NCI-H510A (cell line): ENCODE measurements around the gene CCR3.

Experiments
- DNase-seq: peaks from one replicate; lab custom pipeline; 2025; lab: John Stamatoyannopoulos, UW

The CCR3 gene

DNA sequence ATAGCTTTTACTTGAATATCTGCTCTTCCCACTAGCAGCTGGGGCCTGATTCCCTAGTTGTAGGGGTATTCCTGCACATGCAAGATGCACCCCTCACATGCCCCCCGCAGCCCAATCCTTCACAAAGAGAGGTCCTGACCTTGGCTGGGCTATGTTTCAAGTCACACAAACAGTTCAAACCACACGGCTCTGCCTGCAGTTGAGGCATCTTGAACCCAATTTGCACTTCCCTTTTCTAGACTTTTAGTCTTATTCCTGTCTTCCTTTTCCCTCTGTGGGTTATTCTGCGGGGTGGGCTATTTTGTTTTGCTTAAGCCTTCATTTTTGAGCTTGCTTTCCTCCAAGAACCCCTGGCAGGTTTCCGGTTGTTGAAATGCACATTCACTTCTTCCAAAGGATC, 20.9 kb upstream of the CCR3 start:
- no peak for DNase-seq

DNA sequence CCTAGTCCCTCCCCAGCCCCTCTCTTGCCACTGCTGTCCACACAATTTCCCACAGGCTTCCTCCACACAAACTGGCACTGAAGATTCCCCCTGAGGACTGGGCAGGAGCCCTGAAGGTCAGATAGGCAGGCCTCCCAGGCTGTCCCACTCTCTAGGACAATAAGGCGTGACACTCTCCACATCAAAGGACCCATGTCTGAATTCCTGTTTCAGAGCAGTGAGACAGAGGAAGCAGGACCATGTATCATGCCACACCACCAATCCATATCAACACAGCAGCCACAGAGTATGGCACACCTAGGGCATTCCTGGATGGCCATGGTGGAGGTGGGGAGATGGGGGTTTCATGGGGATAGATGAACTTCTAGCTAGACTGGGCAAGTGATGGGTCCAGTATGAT, 20.3 kb upstream of the CCR3 start:
- DNase-seq, result no peak

DNA sequence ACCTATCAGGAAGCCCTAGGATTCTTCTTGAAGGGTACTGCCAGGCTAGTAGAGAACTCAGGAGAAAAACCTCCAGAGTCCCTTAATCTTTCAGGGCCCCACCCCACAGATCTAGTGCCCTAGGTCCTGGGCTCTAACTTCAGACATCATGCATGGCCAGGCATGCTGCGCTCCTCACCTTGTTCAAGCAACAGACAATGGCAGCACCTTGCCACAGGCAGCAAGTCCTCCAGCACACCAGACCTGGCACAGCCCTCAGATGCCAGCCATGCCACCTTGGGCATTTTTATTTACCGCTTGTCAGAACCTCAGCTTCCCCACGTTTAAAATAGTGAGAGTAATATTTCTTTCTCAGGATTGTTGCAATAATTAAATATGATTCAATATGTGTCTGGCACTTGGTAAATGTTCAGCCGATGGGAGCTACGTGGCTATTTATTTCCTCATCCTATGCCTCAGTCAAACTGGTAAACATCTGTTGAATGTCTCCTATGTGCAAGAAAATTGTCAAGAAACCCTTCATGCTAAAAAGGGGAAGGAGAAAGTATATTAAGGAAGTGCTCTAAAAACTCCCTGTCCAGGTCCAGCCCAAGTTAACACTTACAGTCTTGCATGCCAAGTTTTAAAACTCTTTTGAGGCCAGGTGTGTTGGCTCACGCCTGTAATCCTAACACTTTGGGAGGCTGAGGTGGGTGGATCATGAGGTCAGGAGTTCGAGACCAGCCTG, 19.7 kb upstream of the CCR3 start:
- DNase-seq, result no peak

DNA sequence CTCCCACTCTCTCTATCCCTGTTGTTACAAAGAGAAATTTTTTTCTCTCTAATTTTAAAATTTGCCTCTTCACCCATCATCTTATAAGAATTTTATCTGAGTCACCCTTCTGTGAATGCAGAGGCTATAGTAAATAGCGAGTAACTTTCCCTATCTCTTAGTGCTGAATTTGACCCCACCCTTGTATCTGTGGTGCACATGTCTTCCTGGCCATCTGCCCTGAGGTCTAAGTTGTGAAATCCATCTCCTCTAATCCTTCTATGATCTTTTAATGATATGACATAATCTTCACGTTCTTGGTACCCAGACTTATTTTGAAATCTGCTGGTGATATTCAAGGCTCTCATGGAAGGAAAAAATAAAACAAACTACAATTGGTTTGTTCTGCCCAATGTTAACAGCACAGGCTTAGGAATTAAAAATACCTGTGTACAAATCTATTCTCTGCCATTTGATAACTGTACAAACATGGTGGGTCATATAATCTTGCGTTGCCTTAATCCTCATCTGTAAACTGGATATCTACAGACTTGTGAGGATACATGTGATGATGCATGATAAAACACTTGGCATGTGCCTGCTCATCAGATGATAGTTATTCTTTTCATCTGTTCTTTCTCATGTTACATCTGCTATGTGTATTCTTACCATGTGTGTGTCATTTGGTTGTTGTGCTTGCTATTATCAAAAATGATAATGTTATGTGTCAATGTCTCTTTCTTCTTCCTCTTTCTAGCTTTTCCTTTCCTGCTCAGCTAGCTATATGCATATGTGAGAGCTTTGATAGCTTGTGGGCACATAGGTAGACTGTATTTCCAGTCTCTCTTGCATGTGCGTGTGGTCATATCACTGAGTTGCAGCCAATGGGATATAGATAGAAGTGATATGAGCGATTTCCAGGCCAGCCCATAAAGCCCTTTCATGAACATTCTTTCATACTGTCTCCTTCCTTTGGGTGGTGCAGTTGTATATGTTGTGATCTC, 13.7 kb upstream of the CCR3 start:
- DNase-seq, result no peak

DNA sequence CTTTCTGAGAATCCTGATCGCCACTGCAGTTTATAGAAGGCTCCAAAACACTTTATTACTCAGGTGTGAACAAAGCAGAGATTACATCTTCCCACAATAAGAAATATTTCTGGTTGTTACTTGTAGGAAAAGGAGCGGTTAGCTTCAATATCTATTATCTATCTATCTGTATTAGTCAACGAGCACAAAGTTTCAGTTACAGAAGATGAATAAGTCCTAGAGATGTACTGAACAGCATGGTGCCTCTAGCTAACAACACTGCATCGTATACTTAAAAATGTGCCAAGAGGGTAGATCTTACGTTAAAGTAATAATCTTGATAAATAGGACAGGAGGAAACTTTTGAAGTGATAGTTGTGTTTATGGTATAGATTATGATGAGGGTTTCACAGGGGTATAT, 10.9 kb upstream of the CCR3 start:
- DNase-seq, result no peak

DNA sequence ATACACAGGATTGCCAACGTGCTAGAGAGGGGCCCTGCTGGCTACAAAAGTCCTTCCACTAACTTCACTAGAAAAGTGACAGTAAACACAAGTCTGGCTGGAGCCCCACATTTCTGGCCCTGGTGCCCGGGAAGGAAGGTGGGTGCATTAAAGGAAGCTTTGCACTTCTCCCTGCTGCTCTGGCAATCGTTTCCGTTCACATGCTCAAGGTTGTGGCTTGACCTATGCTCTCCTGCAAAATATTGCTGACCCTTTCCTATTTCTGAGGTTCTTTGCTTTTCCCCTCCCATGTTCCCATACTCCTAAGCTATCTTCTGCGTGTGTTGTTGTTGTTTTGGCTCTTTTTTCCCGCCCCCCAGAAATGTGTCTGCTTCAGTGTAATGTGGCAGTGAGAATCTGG, 9.1 kb upstream of the CCR3 start:
- DNase-seq, result no peak

DNA sequence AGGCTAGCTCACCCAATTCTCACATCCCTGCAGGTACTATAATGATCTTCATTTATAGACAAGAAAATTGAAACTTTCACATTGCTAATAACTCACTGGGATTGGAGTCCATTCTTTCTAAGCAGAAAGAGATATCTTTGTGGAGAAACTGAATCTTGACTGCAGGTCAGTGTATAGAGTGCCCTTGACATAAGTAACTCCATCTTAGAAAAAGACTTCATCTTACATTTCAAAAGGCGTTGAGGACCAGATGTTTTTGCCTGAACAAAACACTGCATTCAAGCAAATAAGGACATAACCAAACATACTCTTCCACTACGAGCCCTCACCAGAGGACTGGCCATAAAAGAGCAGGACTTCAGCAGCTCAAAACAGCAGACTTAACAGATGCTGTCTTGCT, 6.8 kb upstream of the CCR3 start:
- DNase-seq, result no peak

DNA sequence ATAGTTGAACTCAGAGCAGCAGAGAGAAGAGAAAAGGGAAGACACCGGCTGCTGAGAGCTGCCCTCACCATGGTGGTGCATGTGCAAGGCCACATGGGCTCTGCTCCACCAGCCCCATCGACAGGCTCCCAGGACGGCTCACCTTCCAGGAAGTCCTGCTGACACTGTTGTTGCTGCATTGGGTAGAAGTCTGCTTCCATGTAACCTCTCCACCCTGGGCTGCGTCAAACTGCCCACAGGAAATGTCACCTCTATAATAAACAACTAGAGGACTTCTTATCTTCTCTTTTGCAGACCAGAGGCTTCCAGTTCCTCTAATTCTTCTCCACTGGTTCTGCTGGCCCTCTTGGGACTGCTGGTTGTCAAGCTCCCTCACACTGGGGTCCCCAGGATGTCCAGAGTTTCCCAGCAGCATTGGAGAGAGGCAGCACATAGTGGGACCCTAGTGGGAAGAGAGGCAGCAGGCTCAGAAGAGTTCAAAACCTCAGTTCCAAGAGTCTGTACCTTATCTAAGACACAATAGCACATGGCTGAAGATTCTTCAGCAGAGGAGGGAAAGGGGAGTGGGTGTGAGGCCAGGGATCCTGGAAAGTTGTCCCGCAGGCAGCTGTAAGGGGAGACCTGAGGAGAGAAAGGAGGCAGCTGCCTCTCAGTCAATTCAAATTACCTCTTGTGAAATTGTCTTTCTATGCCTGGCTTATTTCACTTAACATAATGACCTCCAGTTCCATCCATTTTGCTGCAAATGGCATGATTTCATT, 5.8 kb upstream of the CCR3 start:
- DNase-seq, result no peak

DNA sequence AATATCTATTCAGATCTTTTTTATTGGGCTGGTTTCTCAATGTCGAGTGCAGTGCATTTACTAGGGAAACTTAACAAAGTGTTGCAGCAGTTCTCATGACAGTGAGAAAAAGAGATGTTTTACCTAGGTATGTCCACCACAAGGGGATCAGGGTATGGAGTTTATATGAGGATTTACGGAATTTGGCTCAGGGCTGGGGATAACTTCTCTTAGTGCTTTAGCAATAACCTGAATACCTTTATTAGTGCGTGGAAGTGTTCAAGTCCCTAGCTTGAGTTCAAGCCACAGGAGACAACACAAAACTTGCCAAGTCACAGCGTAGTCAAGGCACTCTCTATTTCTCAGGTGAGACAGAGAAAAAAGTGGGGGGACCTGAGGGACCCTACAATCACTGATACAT, 3.9 kb upstream of the CCR3 start:
- no peak for DNase-seq

DNA sequence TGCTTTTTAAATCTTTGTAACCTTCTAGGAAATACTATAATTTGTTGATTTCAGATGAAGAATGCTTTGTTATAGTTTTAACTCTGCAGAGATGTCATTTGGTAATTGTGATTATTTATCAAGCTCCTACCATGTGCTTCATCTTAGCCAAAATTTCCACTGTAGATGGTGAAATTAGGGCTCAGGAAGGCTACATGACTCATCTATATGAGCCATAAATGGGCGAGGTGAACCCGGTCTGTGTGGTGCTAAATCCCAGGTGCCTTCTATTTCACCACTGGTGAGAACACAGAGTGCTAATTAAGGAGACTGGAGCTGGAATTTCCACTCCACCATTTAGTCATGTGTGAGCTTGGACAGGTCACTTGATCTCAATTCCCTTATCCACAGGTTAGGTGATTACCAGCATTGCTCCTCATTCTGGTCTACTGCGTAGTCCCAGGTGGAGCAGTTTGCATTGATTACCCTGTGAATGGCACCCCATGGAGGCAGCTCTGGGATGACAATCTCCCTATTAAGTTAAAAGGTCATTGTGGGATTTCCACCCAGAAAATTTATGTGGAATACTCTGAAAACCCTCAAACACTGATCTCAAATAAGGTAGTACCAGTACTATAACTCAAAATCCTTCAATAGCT, 2.8 kb upstream of the CCR3 start:
- DNase-seq, result no peak

DNA sequence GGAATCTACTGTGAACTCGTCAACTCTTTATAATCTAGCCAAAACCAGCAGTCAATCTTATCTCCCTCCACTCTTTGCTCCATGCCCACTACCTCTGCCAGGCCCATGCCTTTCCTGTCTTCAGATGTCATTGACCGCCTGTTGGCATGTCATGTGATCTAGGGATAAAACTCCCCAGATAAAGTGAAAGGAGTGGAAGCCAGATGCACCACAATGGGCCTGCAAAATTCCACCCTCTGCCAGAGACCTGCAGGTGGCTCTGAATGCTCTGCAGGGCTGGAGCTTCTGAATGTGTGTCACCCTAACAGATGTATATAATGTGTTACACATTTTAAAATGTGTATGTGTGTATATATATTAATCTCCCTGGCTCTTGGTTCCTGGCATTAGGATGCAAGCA, 2.3 kb upstream of the CCR3 start:
- DNase-seq, result no peak

DNA sequence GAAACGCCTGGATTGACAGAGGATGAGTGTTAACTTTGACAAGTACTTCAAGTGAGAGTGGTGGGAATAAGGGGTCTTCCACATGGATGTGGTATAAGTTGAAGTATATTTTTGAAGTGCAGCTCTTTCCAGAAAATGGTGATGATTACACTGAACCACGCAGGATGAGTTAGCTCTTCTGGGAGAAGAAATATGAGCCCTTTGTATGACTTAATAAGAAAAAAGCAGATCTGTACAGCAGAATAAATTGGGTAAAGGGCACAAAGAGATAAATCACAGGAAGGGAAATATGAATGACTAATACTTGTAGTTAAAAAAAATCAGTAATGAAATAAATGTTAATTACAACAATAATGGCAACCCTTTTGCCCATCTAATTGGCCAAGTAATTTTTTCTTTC, 1.3 kb downstream of the CCR3 start:
- no peak for DNase-seq

DNA sequence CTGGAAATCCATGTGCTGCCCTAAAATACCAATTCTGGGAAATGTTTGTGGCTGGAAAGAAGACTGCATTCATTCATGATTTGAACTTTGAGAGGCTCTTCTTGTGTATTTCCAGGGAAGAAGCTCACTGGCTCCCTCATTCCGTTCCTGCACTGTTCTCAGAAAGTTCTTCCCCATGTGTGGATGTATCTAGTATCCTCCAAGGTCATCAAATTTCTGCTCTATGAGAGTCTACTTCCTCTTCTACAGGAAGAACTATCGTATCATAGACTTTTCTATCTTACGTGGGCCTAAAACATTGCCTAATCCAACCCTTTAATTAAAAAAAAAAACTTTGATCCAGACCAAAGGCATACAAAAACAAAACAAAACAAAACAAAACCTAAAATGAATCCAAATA, 2.9 kb downstream of the CCR3 start:
- no peak for DNase-seq

DNA sequence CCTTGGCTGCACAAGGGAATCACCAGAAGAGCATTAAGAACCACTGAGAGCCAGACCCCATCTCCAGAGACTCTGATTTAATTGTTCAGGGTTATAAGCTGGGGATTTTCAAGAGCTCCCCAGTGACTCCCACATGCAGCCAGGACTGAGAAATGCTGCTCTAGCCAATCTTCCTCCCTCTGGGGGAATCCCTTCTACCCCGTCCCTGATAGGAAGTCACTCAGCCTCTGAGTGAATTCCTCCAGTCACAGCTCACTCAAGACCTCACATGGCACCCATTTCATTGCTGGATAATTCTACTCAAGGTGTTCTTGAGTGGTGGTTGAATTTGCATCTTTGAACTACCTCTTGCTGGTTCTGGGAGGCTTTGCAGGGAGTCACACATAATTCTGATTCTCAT, 10.7 kb downstream of the CCR3 start:
- DNase-seq, result no peak

DNA sequence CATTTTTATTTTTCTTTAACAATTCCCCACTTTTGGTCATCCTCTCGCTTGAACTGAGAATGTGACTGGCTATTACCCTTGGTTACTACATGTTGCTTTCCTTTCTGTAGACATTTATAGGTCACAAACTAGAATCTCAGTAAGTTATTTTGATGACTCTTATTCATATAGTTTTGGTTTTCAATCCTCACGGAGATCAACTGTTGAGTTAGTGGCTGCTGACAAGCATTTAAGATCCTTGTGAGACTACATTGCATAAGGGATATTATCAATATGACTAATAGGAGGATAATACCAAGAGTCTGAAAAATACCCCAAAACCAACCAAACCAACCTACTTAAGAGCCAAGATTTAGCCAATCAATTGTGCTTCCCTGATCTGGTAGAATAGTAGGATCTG, 16.3 kb downstream of the CCR3 start:
- no peak for DNase-seq

DNA sequence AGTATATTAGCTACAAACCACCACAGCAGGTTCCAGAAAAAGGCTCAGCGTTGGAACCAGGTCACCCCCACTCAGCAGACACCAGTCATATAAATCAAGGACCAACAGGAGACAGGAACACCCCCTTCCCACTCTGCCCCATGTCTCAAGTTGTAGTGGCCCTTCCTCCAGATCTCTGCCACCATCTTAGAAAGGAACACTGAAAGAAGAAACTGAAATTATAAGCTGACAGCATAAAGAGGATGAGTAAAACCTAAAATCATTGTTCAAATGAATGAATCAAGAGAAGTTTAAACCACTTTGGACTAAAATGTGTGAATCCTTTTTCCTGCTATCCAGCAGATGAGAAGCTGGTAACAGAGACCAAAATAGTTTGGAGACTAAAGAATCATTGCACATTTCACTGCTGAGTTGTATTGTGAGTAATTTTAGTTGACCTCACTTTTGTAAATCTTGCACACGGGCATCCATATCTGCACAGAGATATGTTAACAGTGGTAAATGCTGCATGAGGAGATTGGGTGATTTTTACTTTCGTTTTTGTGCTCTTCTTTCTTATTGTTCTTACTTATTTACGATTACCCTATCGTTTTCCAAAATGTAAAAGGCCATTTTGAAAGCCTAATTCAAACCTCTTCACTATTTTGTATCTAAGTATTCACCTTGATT, 19.8 kb downstream of the CCR3 start:
- no peak for DNase-seq

DNA sequence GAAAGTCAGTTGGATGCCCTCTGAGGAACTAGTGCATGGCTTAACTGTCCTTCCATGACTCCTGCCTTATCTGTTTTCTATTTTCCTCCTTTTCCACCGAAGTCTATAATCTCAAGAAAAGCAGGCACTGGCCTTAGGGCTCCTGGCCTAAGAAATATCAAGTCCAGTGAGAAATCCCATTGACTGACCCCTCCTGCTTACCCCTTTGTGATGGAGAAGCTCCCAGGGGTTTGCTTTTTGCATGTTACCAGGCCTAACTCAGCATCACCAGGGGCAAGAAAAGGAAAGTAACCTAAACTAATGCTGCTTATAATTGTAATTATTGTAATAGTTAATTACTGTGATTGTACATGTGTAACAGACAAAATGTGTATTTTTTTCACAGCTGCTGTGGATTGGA, 21.7 kb downstream of the CCR3 start:
- no peak for DNase-seq

DNA sequence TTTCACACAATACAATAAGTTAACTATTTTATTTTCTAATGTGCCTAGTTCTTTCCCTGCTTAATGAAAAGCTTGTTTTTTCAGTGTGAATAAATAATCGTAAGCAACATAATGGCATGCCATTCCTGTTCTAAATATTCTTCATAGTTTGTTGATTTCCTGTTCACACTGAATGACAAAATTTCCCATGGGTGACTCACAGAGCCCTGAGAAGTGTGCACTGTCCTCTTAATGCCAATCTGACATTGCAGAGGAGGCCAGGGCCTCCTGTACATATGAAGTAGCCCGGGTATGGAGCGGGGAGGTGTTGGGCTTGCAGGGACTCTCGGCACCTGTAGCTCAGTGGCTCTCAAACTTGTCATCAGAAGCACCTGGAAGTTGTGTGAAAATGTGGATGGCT, 24.3 kb downstream of the CCR3 start:
- no peak for DNase-seq

DNA sequence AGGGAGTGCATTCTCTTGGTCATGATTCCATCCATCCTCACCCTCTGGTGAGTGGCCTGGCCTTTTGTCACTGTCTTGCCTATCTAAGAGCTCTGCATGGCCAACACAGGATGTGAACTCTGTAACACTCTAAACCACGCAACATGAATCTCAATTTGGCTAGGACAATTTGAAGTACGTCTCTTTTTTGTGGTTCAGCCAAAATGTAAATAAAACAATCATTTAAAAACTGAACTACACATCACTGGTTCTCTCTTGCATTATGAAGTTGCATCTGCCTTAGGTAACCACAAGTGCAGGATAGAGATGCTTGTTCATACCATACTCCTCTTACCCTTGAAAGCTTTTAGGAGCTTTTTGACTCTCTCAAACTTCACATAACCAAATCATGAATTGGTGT, 27.3 kb downstream of the CCR3 start:
- DNase-seq, result no peak

DNA sequence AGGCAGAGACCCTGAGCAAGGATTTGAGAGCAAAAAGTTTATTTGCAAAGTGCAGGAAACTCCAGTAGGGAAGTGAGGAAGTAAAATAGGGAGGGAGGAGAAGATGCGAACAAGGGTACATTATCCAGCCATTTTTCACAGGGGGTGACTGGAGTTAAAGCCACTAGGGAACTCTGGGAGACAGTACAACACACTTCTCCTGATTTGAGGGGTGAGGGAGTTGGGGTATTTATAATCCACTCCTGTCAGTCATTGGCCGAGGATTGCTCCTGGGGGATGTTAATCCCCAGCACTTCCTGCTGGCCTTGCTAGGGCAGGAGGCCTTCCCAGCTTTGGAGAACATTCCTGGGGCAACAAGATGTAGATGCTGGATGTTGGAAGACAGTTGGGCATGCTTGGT, 28.2 kb downstream of the CCR3 start:
- no peak for DNase-seq

DNA sequence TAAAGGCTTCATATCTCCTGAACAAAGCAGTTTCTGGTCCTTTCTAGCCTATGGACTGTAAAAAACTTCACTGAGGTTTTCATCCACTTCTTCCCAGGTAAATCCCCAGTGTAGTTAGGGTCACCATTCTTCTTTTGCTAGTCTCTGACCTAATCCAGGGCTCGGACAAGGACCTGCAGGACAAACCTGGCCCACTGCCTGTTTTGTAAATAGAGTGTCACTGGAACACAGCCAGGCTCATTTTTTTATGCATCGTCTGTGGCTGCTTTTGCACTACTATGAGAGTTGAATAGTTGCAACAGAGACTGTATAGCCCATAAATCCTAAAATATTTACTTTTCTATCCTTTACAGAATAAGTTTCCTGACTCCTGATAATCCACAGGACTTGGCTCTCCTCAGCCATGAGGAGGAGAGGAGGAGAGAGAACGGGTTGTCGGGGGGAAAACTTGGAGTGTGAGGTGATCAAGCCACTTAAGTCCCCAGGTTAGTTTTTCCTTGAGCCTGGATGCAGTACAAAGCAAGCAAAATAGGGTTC, 29.0 kb downstream of the CCR3 start:
- no peak for DNase-seq
